Body of pancreas (tissue), 4 donors: ENCODE measurements around the gene MLEC. TPM values are rescaled to one million over a fixed set of nuclear protein-coding genes. Genes with fewer than 3 reads are reported as not detected.

Source experiments
- ATAC-seq: fragments of 150-250 bp; one replicate; pipeline ENCODE4 v1.9.1; 2016
- DNase-seq, 4 donors: peaks; one replicate each; pipeline ENCODE4 v3.0.0-alpha.2; 2019
- H3K27ac ChIP-seq, 4 donors: fragments of 200-600 bp; sonication (generic); 1 replicate in 3 of 4; 2 replicates in 1 of 4; pipeline versions ENCODE4 v1.5.1 to v1.6.1; 2016 to 2019; ENCODE audit warnings: mild to moderate bottlenecking in 1 of 4, mixed read lengths in 1 of 4, moderate library complexity in 1 of 4
- H3K27me3 ChIP-seq, 2 donors: fragments of 200-600 bp; sonication (generic); one replicate each; pipeline ENCODE4 v1.6.0; 2016; ENCODE audit warnings: mild to moderate bottlenecking in 1 of 2
- H3K36me3 ChIP-seq, 2 donors: fragments of 200-600 bp; sonication (generic); replicated peaks in 1 of 2; 2 replicates each; pipeline ENCODE4 v1.5.1; 2016; ENCODE audit warnings: low read depth in 2 of 2; ENCODE audit not compliant: insufficient read depth in 1 of 2
- H3K4me1 ChIP-seq: fragments of 200-600 bp; sonication (generic); one replicate; pipeline ENCODE4 v1.6.0; 2016
- H3K4me3 ChIP-seq, 2 donors: fragments of 200-600 bp; sonication (generic); 1 replicate in 1 of 2; 2 replicates in 1 of 2; pipeline ENCODE4 v1.5.1; 2016 to 2019
- H3K9me3 ChIP-seq, 3 donors: fragments of 200-600 bp; sonication (generic); 1 replicate in 2 of 3; 2 replicates in 1 of 3; pipeline ENCODE4 v1.5.1; 2016
- CTCF ChIP-seq, 7 experiments: fragments of 450-650 bp in 4 of 7; fragments of 200-600 bp in 3 of 7; sonication (generic) in 3 of 7; IDR thresholded peaks; one replicate each; pipeline ENCODE4 v1.5.1; 2016 to 2019; ENCODE audit warnings: antibody characterized with exemption in 7 of 7
- POLR2A ChIP-seq, 3 donors: fragments of 450-650 bp; IDR thresholded peaks; one replicate each; pipeline ENCODE4 v1.6.1; 2016; ENCODE audit warnings: antibody characterized with exemption in 3 of 3, mild to moderate bottlenecking in 2 of 3
- WGBS, 2 donors: methylation state at CpG; one replicate each; pipeline ENCODE4 v1.1.5; 2017; 5-methylcytosine and 5-hydroxymethylcytosine counted together
- intact Hi-C: fragments of 100-400 bp; cut with DNase I; formaldehyde crosslinking; loops from one replicate; pipeline ENCODE4 v1.15.1; 2023
- total RNA-seq, 2 donors: library from RNA; depleted of rRNA; stranded (reverse); fragments of >200 nt; gene quantifications; one replicate each; pipeline ENCODE4 v1.1.0, GENCODE V29; 2016

MLEC gene
- total RNA-seq, 2 donors from 2014 or later: 54.7 to 107 TPM

- no peak for ATAC-seq
- Histone ChIP-seq H3K27ac (peak overlapping the region in 2 of 4 donors; percentile 9 to 96), H3K4me1 (peaks cover 51% of the 10 kb centered on the region), H3K27me3 (no peaks in the 10 kb centered on the region), H3K4me3 (no peak overlapping the region), H3K9me3 (no peaks in the 10 kb centered on the region), H3K36me3 (peaks cover under 1 to 10% of the 10 kb centered on the region in 2 donors)
- intact Hi-C loops: no loop called here
- no peak for DNase-seq
- WGBS, 2 donors: 32 to 35% methylated on average over 3 of the region's 3 CpGs
- TF ChIP-seq POLR2A (IDR thresholded peaks at IDR 0.05) (no peak), CTCF (IDR thresholded peaks at IDR 0.05) (no peak)
These were observed 4.0 kb downstream of the MLEC start for GRCh38 chr12:120690978-120691377.

GRCh38 chr12:120692524-120693033 is 5.6 kb downstream of the MLEC start:
- peak overlapping the region in 1 of 4 donors; percentile 41 for H3K27ac ChIP-seq
- H3K36me3 ChIP-seq: peaks cover 6 to 15% of the 10 kb centered on the region in 2 donors
- WGBS, 2 donors: 37 to 45% methylated on average over 11 of the region's 11 CpGs
- DNase-seq (peak in 1 of 4 donors; percentile 15), ATAC-seq (no peak)
- intact Hi-C loops: no loop called here
- H3K4me1 ChIP-seq: peaks cover 51% of the 10 kb centered on the region
- no peaks in the 10 kb centered on the region for H3K9me3 ChIP-seq
- no peak for TF ChIP-seq CTCF (IDR thresholded peaks at IDR 0.05)
- no peak for TF ChIP-seq POLR2A (IDR thresholded peaks at IDR 0.05)
- H3K27me3 ChIP-seq: no peaks in the 10 kb centered on the region
- no peak overlapping the region for H3K4me3 ChIP-seq

- TF ChIP-seq CTCF (IDR thresholded peaks at IDR 0.05): no peak
- TF ChIP-seq POLR2A (IDR thresholded peaks at IDR 0.05): no peak
- Histone ChIP-seq H3K36me3 (peaks cover 6 to 18% of the 10 kb centered on the region in 2 donors), H3K4me3 (no peak overlapping the region), H3K27me3 (no peaks in the 10 kb centered on the region), H3K9me3 (no peaks in the 10 kb centered on the region), H3K4me1 (peaks cover 45% of the 10 kb centered on the region), H3K27ac (no peak overlapping the region)
- intact Hi-C loops: no loop called here
- ATAC-seq (no peak), DNase-seq (no peak)
- WGBS, 2 donors: 73 to 85% methylated on average over 3 to 4 of the region's 4 CpGs
These were observed 6.9 kb downstream of the MLEC start for GRCh38 chr12:120693848-120694247.

GRCh38 chr12:120696626-120697025 is 9.7 kb downstream of the MLEC start:
- no peak overlapping the region for H3K4me3 ChIP-seq
- H3K36me3 ChIP-seq: peaks cover 6 to 22% of the 10 kb centered on the region in 2 donors
- WGBS, 2 donors: 65 to 67% methylated on average over 6 of the region's 6 CpGs
- no peak overlapping the region for H3K27ac ChIP-seq
- no peaks in the 10 kb centered on the region for H3K27me3 ChIP-seq
- no peak for DNase-seq
- no peak for TF ChIP-seq POLR2A (IDR thresholded peaks at IDR 0.05)
- TF ChIP-seq CTCF (IDR thresholded peaks at IDR 0.05): no peak
- intact Hi-C loops: no loop called here
- H3K4me1 ChIP-seq: peaks cover 36% of the 10 kb centered on the region
- ATAC-seq: no peak
- no peaks in the 10 kb centered on the region for H3K9me3 ChIP-seq

- DNase-seq: no peak
- peaks cover 6 to 22% of the 10 kb centered on the region in 2 donors for H3K36me3 ChIP-seq
- H3K4me1 ChIP-seq: peaks cover 29% of the 10 kb centered on the region
- H3K9me3 ChIP-seq: no peaks in the 10 kb centered on the region
- no peak for TF ChIP-seq CTCF (IDR thresholded peaks at IDR 0.05)
- TF ChIP-seq POLR2A (IDR thresholded peaks at IDR 0.05): no peak
- H3K27me3 ChIP-seq: no peaks in the 10 kb centered on the region
- ATAC-seq: no peak
- H3K4me3 ChIP-seq: no peak overlapping the region
- 88 to 89% methylated on average over 1 of the region's 1 CpG for WGBS, 2 donors
- H3K27ac ChIP-seq: no peak overlapping the region
- intact Hi-C loops: no loop called here
These were observed 10.4 kb downstream of the MLEC start for GRCh38 chr12:120697344-120697743.
